HL-60 (cell line): ENCODE data around the gene DNASE1.
"Not testable (repeated sequence)": the region's sequence is repeated elsewhere in the genome, so short reads cannot be mapped to it uniquely, and the experiment has no call there.

ENCODE experiments used
- DNase-seq, 2 experiments: peaks; one replicate each; pipeline ENCODE4 v3.0.0-alpha.2; 2010 to 2020; ENCODE audit warnings: low read depth in 1 of 2, low spot score in 1 of 2
- H3K27ac ChIP-seq: fragments of 250-450 bp; sonication (Bioruptor Pico); replicated peaks from 2 replicates; pipeline ENCODE4 v1.5.1; 2020; ENCODE audit warnings: mild to moderate bottlenecking, moderate library complexity
- H3K27me3 ChIP-seq: fragments of 250-450 bp; sonication (Bioruptor Pico); 2 replicates; pipeline ENCODE4 v1.5.1; 2021; ENCODE audit warnings: mild to moderate bottlenecking, moderate library complexity; ENCODE audit not compliant: insufficient read depth, poor library complexity, severe bottlenecking
- H3K4me3 ChIP-seq: replicated peaks from 2 replicates; pipeline ENCODE4 v1.5.1; 2011; ENCODE audit warnings: mild to moderate bottlenecking, control low read depth, low read length; ENCODE audit not compliant: insufficient read depth
- GABPA ChIP-seq: IDR thresholded peaks from 2 replicates; pipeline ENCODE4 v1.6.1; 2012; ENCODE audit warnings: low read depth
- POLR2AphosphoS5 ChIP-seq: IDR thresholded peaks from 2 replicates; pipeline ENCODE4 v1.6.1; 2012; ENCODE audit warnings: low read depth
- SPI1 ChIP-seq: IDR thresholded peaks from 2 replicates; pipeline ENCODE4 v1.6.1; 2012; ENCODE audit warnings: low read depth, mild to moderate bottlenecking, borderline replicate concordance
- TF ChIP-seq, protein P1 (sequence below): IDR thresholded peaks from one replicate; pipeline ENCODE4 v1.5.1; 2011; ENCODE audit warnings: low read length, control low read depth, inconsistent platforms; ENCODE audit not compliant: insufficient read depth
- TF ChIP-seq, protein P2 (sequence below): IDR thresholded peaks from 2 replicates; pipeline ENCODE4 v1.6.1; 2012; ENCODE audit warnings: low read depth; ENCODE audit not compliant: insufficient replicate concordance

The DNASE1 gene

DNA sequence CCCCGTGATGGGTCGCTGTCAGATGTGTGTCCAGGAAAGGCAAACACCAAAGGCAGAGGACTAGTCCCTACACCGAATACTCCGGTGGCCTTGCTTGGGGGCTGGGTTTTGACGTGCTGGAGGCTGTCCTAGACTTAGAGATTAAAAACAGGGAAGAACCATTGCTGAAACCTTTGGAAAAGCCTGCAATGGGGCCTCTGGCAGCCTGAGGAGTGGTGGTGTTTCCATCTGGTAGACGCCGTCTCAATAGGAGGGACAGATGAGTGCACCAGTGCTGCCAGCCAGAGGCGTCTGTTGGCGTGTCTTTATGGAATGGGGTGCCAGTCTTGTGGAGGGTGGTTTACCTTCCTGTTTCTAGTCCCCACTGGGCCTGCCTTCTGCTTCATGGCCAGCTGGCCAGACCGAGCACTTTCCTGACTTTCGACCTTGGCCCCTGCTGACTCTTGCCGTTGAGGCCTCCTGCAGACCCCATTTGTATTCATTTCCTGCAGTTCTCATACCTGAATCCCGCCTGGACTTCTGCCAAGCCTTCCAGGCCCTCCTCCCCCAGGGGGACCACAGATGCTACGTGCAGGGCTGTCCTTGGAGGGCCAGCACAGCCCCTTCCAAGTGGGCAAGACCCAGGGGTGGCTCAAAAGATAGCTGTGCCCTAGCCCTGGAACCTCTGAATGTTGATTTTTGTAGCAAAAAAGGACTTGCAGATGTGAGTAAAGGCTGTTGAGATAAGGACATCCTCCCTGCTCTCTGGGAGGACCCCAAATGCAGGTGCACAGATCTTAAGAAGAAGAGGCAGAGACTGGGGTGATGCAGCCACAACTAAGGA lies 1.9 kb upstream of the DNASE1 start:
- H3K27me3 ChIP-seq, result no peaks in the 10 kb centered on the region
- no peak overlapping the region for H3K27ac ChIP-seq
- TF ChIP-seq SPI1, result no peak
- TF ChIP-seq, protein P1, sequence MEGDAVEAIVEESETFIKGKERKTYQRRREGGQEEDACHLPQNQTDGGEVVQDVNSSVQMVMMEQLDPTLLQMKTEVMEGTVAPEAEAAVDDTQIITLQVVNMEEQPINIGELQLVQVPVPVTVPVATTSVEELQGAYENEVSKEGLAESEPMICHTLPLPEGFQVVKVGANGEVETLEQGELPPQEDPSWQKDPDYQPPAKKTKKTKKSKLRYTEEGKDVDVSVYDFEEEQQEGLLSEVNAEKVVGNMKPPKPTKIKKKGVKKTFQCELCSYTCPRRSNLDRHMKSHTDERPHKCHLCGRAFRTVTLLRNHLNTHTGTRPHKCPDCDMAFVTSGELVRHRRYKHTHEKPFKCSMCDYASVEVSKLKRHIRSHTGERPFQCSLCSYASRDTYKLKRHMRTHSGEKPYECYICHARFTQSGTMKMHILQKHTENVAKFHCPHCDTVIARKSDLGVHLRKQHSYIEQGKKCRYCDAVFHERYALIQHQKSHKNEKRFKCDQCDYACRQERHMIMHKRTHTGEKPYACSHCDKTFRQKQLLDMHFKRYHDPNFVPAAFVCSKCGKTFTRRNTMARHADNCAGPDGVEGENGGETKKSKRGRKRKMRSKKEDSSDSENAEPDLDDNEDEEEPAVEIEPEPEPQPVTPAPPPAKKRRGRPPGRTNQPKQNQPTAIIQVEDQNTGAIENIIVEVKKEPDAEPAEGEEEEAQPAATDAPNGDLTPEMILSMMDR, result no peak
- no peak for TF ChIP-seq POLR2AphosphoS5
- TF ChIP-seq GABPA, result no peak
- TF ChIP-seq, protein P2, sequence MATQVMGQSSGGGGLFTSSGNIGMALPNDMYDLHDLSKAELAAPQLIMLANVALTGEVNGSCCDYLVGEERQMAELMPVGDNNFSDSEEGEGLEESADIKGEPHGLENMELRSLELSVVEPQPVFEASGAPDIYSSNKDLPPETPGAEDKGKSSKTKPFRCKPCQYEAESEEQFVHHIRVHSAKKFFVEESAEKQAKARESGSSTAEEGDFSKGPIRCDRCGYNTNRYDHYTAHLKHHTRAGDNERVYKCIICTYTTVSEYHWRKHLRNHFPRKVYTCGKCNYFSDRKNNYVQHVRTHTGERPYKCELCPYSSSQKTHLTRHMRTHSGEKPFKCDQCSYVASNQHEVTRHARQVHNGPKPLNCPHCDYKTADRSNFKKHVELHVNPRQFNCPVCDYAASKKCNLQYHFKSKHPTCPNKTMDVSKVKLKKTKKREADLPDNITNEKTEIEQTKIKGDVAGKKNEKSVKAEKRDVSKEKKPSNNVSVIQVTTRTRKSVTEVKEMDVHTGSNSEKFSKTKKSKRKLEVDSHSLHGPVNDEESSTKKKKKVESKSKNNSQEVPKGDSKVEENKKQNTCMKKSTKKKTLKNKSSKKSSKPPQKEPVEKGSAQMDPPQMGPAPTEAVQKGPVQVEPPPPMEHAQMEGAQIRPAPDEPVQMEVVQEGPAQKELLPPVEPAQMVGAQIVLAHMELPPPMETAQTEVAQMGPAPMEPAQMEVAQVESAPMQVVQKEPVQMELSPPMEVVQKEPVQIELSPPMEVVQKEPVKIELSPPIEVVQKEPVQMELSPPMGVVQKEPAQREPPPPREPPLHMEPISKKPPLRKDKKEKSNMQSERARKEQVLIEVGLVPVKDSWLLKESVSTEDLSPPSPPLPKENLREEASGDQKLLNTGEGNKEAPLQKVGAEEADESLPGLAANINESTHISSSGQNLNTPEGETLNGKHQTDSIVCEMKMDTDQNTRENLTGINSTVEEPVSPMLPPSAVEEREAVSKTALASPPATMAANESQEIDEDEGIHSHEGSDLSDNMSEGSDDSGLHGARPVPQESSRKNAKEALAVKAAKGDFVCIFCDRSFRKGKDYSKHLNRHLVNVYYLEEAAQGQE, result no peak
- no peak for DNase-seq
- no peak overlapping the region for H3K4me3 ChIP-seq

DNA sequence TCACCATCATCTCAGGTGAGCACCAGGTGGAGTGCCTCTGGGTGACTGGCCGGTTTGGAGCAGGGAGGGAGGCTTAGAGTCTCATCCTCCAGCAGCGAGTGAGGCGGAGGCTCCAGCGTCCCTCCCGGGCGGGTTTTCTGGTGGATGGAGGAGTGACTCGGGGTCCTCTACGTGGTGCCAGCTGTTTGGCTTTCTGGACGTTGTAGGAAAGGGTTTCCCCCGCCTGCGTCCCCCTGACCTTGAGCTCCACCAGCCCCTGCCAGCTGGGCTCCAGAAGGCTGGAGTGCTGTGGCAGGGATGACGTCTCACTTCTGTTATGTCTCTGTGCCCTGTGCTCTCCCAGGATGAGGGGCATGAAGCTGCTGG lies 522 bp downstream of the DNASE1 start:
- no peak overlapping the region for H3K4me3 ChIP-seq
- TF ChIP-seq, protein P2, result no peak
- TF ChIP-seq, protein P1, result no peak
- TF ChIP-seq POLR2AphosphoS5, result no peak
- TF ChIP-seq SPI1, result no peak
- no peak for TF ChIP-seq GABPA
- no peaks in the 10 kb centered on the region for H3K27me3 ChIP-seq

DNA sequence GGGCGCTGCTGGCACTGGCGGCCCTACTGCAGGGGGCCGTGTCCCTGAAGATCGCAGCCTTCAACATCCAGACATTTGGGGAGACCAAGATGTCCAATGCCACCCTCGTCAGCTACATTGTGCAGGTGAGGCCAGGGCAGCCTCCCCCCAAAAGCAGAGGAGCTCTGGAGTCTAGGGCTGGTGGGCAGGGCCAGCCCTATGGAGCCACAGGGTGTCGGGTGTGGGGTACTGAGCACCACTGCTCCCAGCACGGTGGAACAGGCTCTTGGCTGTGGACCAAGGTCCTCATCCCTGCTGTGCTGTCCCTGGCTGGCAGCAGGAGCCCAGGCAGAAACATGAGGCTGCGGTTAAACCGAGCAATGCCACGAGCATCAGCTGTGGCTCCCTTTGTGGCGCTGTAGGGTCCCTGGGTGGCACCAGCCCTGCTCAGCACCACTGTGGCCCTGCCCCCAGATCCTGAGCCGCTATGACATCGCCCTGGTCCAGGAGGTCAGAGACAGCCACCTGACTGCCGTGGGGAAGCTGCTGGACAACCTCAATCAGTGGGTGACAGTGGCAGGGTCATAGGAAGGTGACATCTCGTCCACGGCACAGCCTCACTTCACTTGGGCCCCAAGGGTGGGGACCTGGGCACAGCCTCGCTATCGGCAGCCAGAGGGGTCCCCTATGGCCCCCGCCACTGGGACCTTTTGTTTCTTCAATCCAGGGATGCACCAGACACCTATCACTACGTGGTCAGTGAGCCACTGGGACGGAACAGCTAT lies 1.1 kb downstream of the DNASE1 start:
- TF ChIP-seq, protein P2, result no peak
- TF ChIP-seq GABPA (no peak), POLR2AphosphoS5 (no peak), SPI1 (no peak)
- TF ChIP-seq, protein P1, result no peak
- Histone ChIP-seq H3K27me3 (no peaks in the 10 kb centered on the region), H3K27ac (no peak overlapping the region), H3K4me3 (no peak overlapping the region)
- no peak for DNase-seq

More for the DNA sequence above, 522 bp downstream of the DNASE1 start:
- no peak for DNase-seq
- no peak overlapping the region for H3K27ac ChIP-seq

DNA sequence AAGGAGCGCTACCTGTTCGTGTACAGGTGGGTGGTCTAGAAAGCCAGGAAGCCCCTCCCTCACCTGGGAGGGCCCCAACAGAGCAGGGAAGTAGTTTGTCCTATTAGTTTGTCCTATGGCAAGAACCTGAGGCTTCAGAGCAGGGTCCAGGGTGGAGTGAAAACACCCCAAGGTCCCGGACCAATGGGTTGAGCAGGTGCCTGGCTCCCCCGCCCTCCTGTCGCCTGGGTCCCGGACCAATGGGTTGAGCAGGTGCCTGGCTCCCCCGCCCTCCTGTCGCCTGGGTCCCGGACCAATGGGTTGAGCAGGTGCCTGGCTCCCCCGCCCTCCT lies 1.6 kb downstream of the DNASE1 start:
- H3K27ac ChIP-seq, DNase-seq, H3K27me3 ChIP-seq, H3K4me3 ChIP-seq: not testable (repeated sequence)
